Neuronal stem cell (in vitro differentiated cells): ENCODE measurements around the gene TYW3.

ENCODE experiments used
- DNase-seq: peaks from one replicate; pipeline ENCODE4 v3.0.0-alpha.2; 2013; ENCODE audit warnings: low spot score
- H2AFZ ChIP-seq: one replicate; pipeline ENCODE4 v1.6.1; 2013; ENCODE audit warnings: mild to moderate bottlenecking, low read length, inconsistent platforms
- H2AK5ac ChIP-seq: 2 replicates; pipeline ENCODE4 v1.6.1; 2013; ENCODE audit warnings: low read depth, mild to moderate bottlenecking, inconsistent platforms, low read length, moderate library complexity, mixed read lengths
- H2BK120ac ChIP-seq: 2 replicates; pipeline ENCODE4 v1.6.1; 2013; ENCODE audit warnings: low read depth, mild to moderate bottlenecking, inconsistent platforms, low read length, moderate library complexity, mixed read lengths
- H2BK12ac ChIP-seq: one replicate; pipeline ENCODE4 v1.6.1; 2013; ENCODE audit warnings: low read length, inconsistent platforms
- H2BK15ac ChIP-seq: 2 replicates; pipeline ENCODE4 v1.6.1; 2013; ENCODE audit warnings: mild to moderate bottlenecking, low read length, inconsistent platforms, mixed read lengths
- H2BK5ac ChIP-seq: one replicate; pipeline ENCODE4 v1.6.1; 2013; ENCODE audit warnings: inconsistent platforms, mild to moderate bottlenecking, low read length, moderate library complexity
- H3K14ac ChIP-seq: one replicate; pipeline ENCODE4 v1.6.1; 2013; ENCODE audit warnings: low read length, inconsistent platforms
- H3K18ac ChIP-seq: 2 replicates; pipeline ENCODE4 v1.6.1; 2013; ENCODE audit warnings: low read length, inconsistent platforms
- H3K23ac ChIP-seq: 2 replicates; pipeline ENCODE4 v1.6.1; 2013; ENCODE audit warnings: low read depth, mild to moderate bottlenecking, mixed read lengths, low read length, inconsistent platforms; ENCODE audit not compliant: poor library complexity
- H3K27ac ChIP-seq: replicated peaks from 3 replicates; pipeline ENCODE4 v1.5.1; 2013; ENCODE audit warnings: low read length, inconsistent platforms
- H3K27me3 ChIP-seq, 3 experiments: 2 replicates each; pipeline ENCODE4 v1.6.1; 2013; ENCODE audit warnings: low read length in 3 of 3, mild to moderate bottlenecking in 2 of 3, inconsistent platforms in 1 of 3, low read depth in 1 of 3, mixed read lengths in 1 of 3, moderate library complexity in 1 of 3; ENCODE audit not compliant: control insufficient read depth in 3 of 3, insufficient read depth in 3 of 3
- H3K36me3 ChIP-seq, 2 donors: replicated peaks in 1 of 2; 2 replicates each; pipeline ENCODE4 v1.6.1; 2013; ENCODE audit warnings: low read length in 2 of 2; ENCODE audit not compliant: control insufficient read depth in 2 of 2, insufficient read depth in 2 of 2
- H3K4ac ChIP-seq: 2 replicates; pipeline ENCODE4 v1.6.1; 2013; ENCODE audit warnings: inconsistent platforms, mild to moderate bottlenecking, low read length, moderate library complexity
- H3K4me1 ChIP-seq, 2 donors: 1 replicate in 1 of 2; 2 replicates in 1 of 2; pipeline ENCODE4 v1.6.1; 2013; ENCODE audit warnings: low read length in 2 of 2, low read depth in 1 of 2; ENCODE audit not compliant: control insufficient read depth in 2 of 2, insufficient read depth in 1 of 2
- H3K4me2 ChIP-seq: one replicate; pipeline ENCODE4 v1.6.1; 2013; ENCODE audit warnings: mild to moderate bottlenecking, low read length, inconsistent platforms; ENCODE audit not compliant: insufficient read depth, poor library complexity, severe bottlenecking
- H3K4me3 ChIP-seq, 2 donors: 2 replicates each; pipeline ENCODE4 v1.5.1; 2013; ENCODE audit warnings: low read length in 2 of 2, mild to moderate bottlenecking in 2 of 2, inconsistent platforms in 1 of 2, moderate library complexity in 1 of 2
- H3K79me1 ChIP-seq: one replicate; pipeline ENCODE4 v1.6.1; 2013; ENCODE audit warnings: low read depth, mild to moderate bottlenecking, inconsistent platforms, low read length, moderate library complexity
- H3K9ac ChIP-seq: one replicate; pipeline ENCODE4 v1.6.1; 2013; ENCODE audit warnings: mild to moderate bottlenecking, low read depth, low read length, inconsistent platforms; ENCODE audit not compliant: poor library complexity
- H3K9me3 ChIP-seq, 2 donors: replicated peaks in 1 of 2; 2 replicates each; pipeline versions ENCODE3 to v1.6.1; 2013; ENCODE audit warnings: low read length in 2 of 2, mild to moderate bottlenecking in 2 of 2, inconsistent platforms in 1 of 2, low read depth in 1 of 2, mixed read lengths in 1 of 2, moderate library complexity in 1 of 2; ENCODE audit not compliant: control insufficient read depth in 2 of 2, insufficient read depth in 1 of 2
- H4K8ac ChIP-seq: one replicate; pipeline ENCODE4 v1.6.1; 2013; ENCODE audit warnings: low read depth, mild to moderate bottlenecking, inconsistent platforms, low read length, moderate library complexity
- H4K91ac ChIP-seq: one replicate; pipeline ENCODE4 v1.6.1; 2013; ENCODE audit warnings: low read length, low read depth, mild to moderate bottlenecking, inconsistent platforms; ENCODE audit not compliant: poor library complexity
- WGBS, 2 donors: extraction: QIAGEN DNeasy Blood & Tissue Kit; methylation state at CpG; one replicate each; pipeline ENCODE4 v1.1.7; 2013; ENCODE audit warnings: missing lambda C conversion rate in 2 of 2, mixed read lengths in 1 of 2; ENCODE audit not compliant: insufficient read length in 2 of 2, insufficient replicate concordance in 1 of 2; ENCODE audit errors: extremely low coverage in 2 of 2; 5-methylcytosine and 5-hydroxymethylcytosine counted together

The TYW3 gene

GRCh38 chr1:74779750-74780149 lies 46.8 kb downstream of the TYW3 start:
- Histone ChIP-seq H3K27ac (no peak overlapping the region), H4K91ac (no peak overlapping the region), H3K4me2 (no peak overlapping the region), H2BK120ac (no peak overlapping the region), H3K4ac (no peak overlapping the region), H3K4me1 (peaks cover 3% of the 10 kb centered on the region in 2 donors), H3K79me1 (no peaks in the 10 kb centered on the region), H2BK12ac (no peak overlapping the region), H3K14ac (no peak overlapping the region), H4K8ac (no peak overlapping the region), H3K18ac (no peak overlapping the region), H3K23ac (no peak overlapping the region), H3K4me3 (no peak overlapping the region), H3K9me3 (no peaks in the 10 kb centered on the region), H2AK5ac (no peak overlapping the region), H2BK5ac (no peak overlapping the region), H3K9ac (no peak overlapping the region), H2AFZ (no peak overlapping the region), H2BK15ac (no peak overlapping the region), H3K27me3 (peaks cover 0 to 2% (median 0%) of the 10 kb centered on the region in 3 experiments), H3K36me3 (no peaks in the 10 kb centered on the region)
- DNase-seq: no peak

GRCh38 chr1:74780594-74780993 lies 47.6 kb downstream of the TYW3 start:
- DNase-seq: no peak
- no peak overlapping the region for H3K18ac ChIP-seq
- H3K79me1 ChIP-seq: no peaks in the 10 kb centered on the region
- peaks cover 3% of the 10 kb centered on the region in 2 donors for H3K4me1 ChIP-seq
- H3K36me3 ChIP-seq: no peaks in the 10 kb centered on the region
- no peak overlapping the region for H3K14ac ChIP-seq
- H2AK5ac ChIP-seq: no peak overlapping the region
- no peak overlapping the region for H3K23ac ChIP-seq
- no peak overlapping the region for H4K91ac ChIP-seq
- H3K4me2 ChIP-seq: no peak overlapping the region
- no peak overlapping the region for H3K4me3 ChIP-seq
- no peak overlapping the region for H2BK5ac ChIP-seq
- no peak overlapping the region for H3K4ac ChIP-seq
- no peak overlapping the region for H4K8ac ChIP-seq
- no peak overlapping the region for H3K27ac ChIP-seq
- H2BK120ac ChIP-seq: no peak overlapping the region
- no peak overlapping the region for H2BK15ac ChIP-seq
- no peak overlapping the region for H3K9ac ChIP-seq
- no peak overlapping the region for H2BK12ac ChIP-seq
- WGBS, 2 donors: no CpG with 5 or more reads among the region's 2 CpGs
- H3K9me3 ChIP-seq: no peaks in the 10 kb centered on the region
- H3K27me3 ChIP-seq: peaks cover 0 to 2% (median 0%) of the 10 kb centered on the region in 3 experiments
- H2AFZ ChIP-seq: no peak overlapping the region

DNA sequence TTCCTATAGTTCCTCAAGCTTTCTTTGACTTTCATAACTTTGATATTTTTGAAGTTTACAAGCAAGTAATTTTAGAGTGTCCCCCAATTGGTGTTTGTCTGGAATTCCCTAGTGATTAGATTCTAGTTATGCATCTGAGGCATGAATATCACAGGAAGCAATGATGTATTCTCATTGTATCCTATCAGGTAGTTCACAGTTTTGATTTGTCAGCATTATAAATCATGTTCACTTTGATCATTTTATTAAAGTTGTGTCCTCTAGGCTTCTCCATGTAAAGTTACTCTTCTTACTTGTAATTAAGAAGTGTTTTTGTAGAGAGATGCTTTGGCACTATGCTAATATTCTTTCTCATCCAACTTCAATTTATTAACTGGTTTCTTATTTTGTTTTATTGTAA lies 53.0 kb downstream of the TYW3 start:
- Histone ChIP-seq H3K4me1 (no peaks in the 10 kb centered on the region), H3K36me3 (no peaks in the 10 kb centered on the region), H3K9me3 (no peaks in the 10 kb centered on the region), H3K14ac (no peak overlapping the region), H3K4ac (no peak overlapping the region), H3K79me1 (no peaks in the 10 kb centered on the region), H2AK5ac (no peak overlapping the region), H3K4me2 (no peak overlapping the region), H3K27me3 (peaks cover 0 to 2% (median 0%) of the 10 kb centered on the region in 3 experiments), H2BK15ac (no peak overlapping the region), H2BK12ac (no peak overlapping the region), H2BK120ac (no peak overlapping the region), H3K18ac (no peak overlapping the region), H3K27ac (no peak overlapping the region), H4K91ac (no peak overlapping the region), H2BK5ac (no peak overlapping the region), H2AFZ (no peak overlapping the region), H3K23ac (no peak overlapping the region), H4K8ac (no peak overlapping the region), H3K9ac (no peak overlapping the region), H3K4me3 (no peak overlapping the region)
- no peak for DNase-seq

- no peak for DNase-seq
- H2BK12ac ChIP-seq: no peak overlapping the region
- no peak overlapping the region for H3K27ac ChIP-seq
- H2AFZ ChIP-seq: no peak overlapping the region
- no peak overlapping the region for H4K91ac ChIP-seq
- no peak overlapping the region for H3K14ac ChIP-seq
- peaks cover 0 to 2% (median 0%) of the 10 kb centered on the region in 3 experiments for H3K27me3 ChIP-seq
- no peak overlapping the region for H3K23ac ChIP-seq
- no peak overlapping the region for H2BK5ac ChIP-seq
- no peak overlapping the region for H3K4me2 ChIP-seq
- H3K9me3 ChIP-seq: no peaks in the 10 kb centered on the region
- no peaks in the 10 kb centered on the region for H3K36me3 ChIP-seq
- no peak overlapping the region for H4K8ac ChIP-seq
- no peak overlapping the region for H3K18ac ChIP-seq
- H3K79me1 ChIP-seq: no peaks in the 10 kb centered on the region
- H3K4ac ChIP-seq: no peak overlapping the region
- no peak overlapping the region for H2BK15ac ChIP-seq
- H2BK120ac ChIP-seq: no peak overlapping the region
- no peak overlapping the region for H3K4me3 ChIP-seq
- no peak overlapping the region for H3K9ac ChIP-seq
- H3K4me1 ChIP-seq: no peaks in the 10 kb centered on the region
- no peak overlapping the region for H2AK5ac ChIP-seq
These were observed 57.5 kb downstream of the TYW3 start for GRCh38 chr1:74790453-74790852.
